Stimulated activated naive B cell treated with anti-CD40 and anti-IgM and Interleukin-4, amounts not matched to agents 10 μg/mL and 1 μg/mL and 100 μg/mL, for 72 hours (primary cell): ENCODE results near the gene INSYN2A.

ENCODE experiments used
- ATAC-seq, 2 donors: fragments of 150-1000 bp; cut with Tn5 transposase; replicated peaks; 2 replicates each; pipeline ENCODE4 v1.10.0; 2021; ENCODE audit warnings: moderate library complexity in 1 of 2
- DNase-seq: peaks from one replicate; pipeline ENCODE4 v3.0.0; 2021
- H3K27ac Mint-ChIP-seq: one replicate; pipeline ENCODE4 v1.8.0; 2022; ENCODE audit warnings: mild to moderate bottlenecking, mixed read lengths
- H3K27me3 Mint-ChIP-seq, 2 donors: one replicate each; pipeline ENCODE4 v1.8.0; 2022; ENCODE audit warnings: mixed read lengths in 2 of 2
- H3K36me3 Mint-ChIP-seq, 2 donors: one replicate each; pipeline ENCODE4 v1.8.0; 2022; ENCODE audit warnings: mixed read lengths in 2 of 2, mild to moderate bottlenecking in 1 of 2
- H3K4me1 Mint-ChIP-seq, 2 donors: one replicate each; pipeline ENCODE4 v1.8.0; 2022; ENCODE audit warnings: mixed read lengths in 2 of 2, mild to moderate bottlenecking in 1 of 2
- H3K4me3 Mint-ChIP-seq, 2 donors: one replicate each; pipeline ENCODE4 v1.8.0; 2022; ENCODE audit warnings: mild to moderate bottlenecking in 2 of 2, mixed read lengths in 2 of 2, moderate library complexity in 1 of 2
- H3K9me3 Mint-ChIP-seq, 2 donors: one replicate each; pipeline ENCODE4 v1.8.0; 2022; ENCODE audit warnings: mixed read lengths in 2 of 2, mild to moderate bottlenecking in 1 of 2

Gene INSYN2A

GRCh38 chr10:127215866-127216265 is 19.5 kb upstream of the INSYN2A start:
- Mint-ChIP-seq H3K27ac (no peak overlapping the region), H3K4me3 (no peak overlapping the region), H3K4me1 (no peaks in the 10 kb centered on the region), H3K36me3 (no peaks in the 10 kb centered on the region), H3K9me3 (peaks cover 0 to 3% of the 10 kb centered on the region in 2 donors), H3K27me3 (peaks cover 0 to 3% of the 10 kb centered on the region in 2 donors)
- DNase-seq (no peak), ATAC-seq (no peak)

GRCh38 chr10:127210936-127211466 is 14.6 kb upstream of the INSYN2A start:
- DNase-seq (no peak), ATAC-seq (peak; percentile 85)
- H3K9me3 Mint-ChIP-seq = no peaks in the 10 kb centered on the region
- H3K27me3 Mint-ChIP-seq = peaks cover 0 to 3% of the 10 kb centered on the region in 2 donors
- H3K36me3 Mint-ChIP-seq = no peaks in the 10 kb centered on the region
- no peak overlapping the region for H3K4me3 Mint-ChIP-seq
- H3K4me1 Mint-ChIP-seq = no peaks in the 10 kb centered on the region
- H3K27ac Mint-ChIP-seq = no peak overlapping the region

- DNase-seq (no peak), ATAC-seq (no peak)
- Mint-ChIP-seq H3K4me3 (no peak overlapping the region), H3K4me1 (no peaks in the 10 kb centered on the region), H3K36me3 (no peaks in the 10 kb centered on the region), H3K9me3 (no peaks in the 10 kb centered on the region), H3K27me3 (no peaks in the 10 kb centered on the region), H3K27ac (no peak overlapping the region)
Observed at GRCh38 chr10:127207081-127207480, 10.7 kb upstream of the INSYN2A start.

- H3K27ac Mint-ChIP-seq = no peak overlapping the region
- H3K36me3 Mint-ChIP-seq = no peaks in the 10 kb centered on the region
- H3K4me1 Mint-ChIP-seq = no peaks in the 10 kb centered on the region
- no peaks in the 10 kb centered on the region for H3K9me3 Mint-ChIP-seq
- DNase-seq = no peak
- H3K27me3 Mint-ChIP-seq = peaks cover 4 to 5% of the 10 kb centered on the region in 2 donors
- no peak overlapping the region for H3K4me3 Mint-ChIP-seq
- no peak for ATAC-seq
Observed at GRCh38 chr10:127203067-127203466, 6.7 kb upstream of the INSYN2A start.

DNA sequence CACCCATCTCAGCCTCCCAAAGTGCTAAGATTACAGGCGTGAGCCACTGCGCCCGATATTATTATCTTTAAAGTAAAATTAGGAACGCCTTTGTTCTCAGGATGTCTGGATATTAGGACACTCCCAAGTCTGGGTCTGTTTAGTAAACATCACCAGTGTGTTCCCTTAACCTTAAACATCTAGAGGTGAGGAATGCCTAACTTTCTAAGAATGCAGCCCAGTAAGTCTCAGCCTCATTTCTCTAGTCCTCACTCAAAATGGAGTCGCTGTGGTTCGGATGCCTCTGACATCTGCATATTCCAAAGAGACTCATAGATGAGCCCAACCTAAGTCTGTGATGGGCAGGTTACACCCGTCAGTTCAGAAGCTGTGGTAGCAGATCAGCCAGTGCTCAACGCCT is 4.3 kb upstream of the INSYN2A start:
- no peak for ATAC-seq
- H3K27me3 Mint-ChIP-seq = peaks cover 18 to 19% of the 10 kb centered on the region in 2 donors
- no peaks in the 10 kb centered on the region for H3K36me3 Mint-ChIP-seq
- no peaks in the 10 kb centered on the region for H3K9me3 Mint-ChIP-seq
- no peaks in the 10 kb centered on the region for H3K4me1 Mint-ChIP-seq
- no peak for DNase-seq
- no peak overlapping the region for H3K4me3 Mint-ChIP-seq
- H3K27ac Mint-ChIP-seq = no peak overlapping the region

- DNase-seq (no peak), ATAC-seq (no peak)
- Mint-ChIP-seq H3K9me3 (no peaks in the 10 kb centered on the region), H3K27me3 (peaks cover 25 to 31% of the 10 kb centered on the region in 2 donors), H3K4me3 (no peak overlapping the region), H3K27ac (no peak overlapping the region), H3K36me3 (no peaks in the 10 kb centered on the region), H3K4me1 (no peaks in the 10 kb centered on the region)
Observed at GRCh38 chr10:127198721-127199120, 2.3 kb upstream of the INSYN2A start.

DNA sequence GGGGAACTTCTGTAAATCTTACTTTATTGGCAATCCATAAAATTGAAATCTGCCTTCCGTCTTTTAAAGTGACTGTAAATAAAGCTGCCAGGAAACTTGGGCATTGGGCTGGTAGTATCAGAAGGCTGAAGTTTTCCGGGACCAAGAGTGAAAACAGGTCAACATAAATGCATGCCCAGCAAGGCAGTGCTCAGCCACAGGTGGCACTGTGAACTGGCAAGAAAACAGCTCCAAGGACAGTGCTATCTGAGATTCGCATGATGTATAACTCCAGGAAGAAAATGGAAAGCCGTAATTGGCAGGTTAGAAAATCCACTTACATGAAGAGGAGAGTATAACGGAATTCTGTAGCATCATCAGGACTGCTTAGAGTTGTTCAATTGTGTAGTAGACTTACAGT is 1.9 kb upstream of the INSYN2A start:
- DNase-seq = no peak
- Mint-ChIP-seq H3K4me1 (no peaks in the 10 kb centered on the region), H3K27ac (no peak overlapping the region), H3K4me3 (no peak overlapping the region), H3K9me3 (no peaks in the 10 kb centered on the region), H3K27me3 (peaks cover 27 to 31% of the 10 kb centered on the region in 2 donors), H3K36me3 (no peaks in the 10 kb centered on the region)
- no peak for ATAC-seq

- no peak for ATAC-seq
- DNase-seq = no peak
- H3K36me3 Mint-ChIP-seq = no peaks in the 10 kb centered on the region
- H3K27me3 Mint-ChIP-seq = peaks cover 30 to 31% of the 10 kb centered on the region in 2 donors
- no peaks in the 10 kb centered on the region for H3K4me1 Mint-ChIP-seq
- H3K4me3 Mint-ChIP-seq = no peak overlapping the region
- H3K9me3 Mint-ChIP-seq = no peaks in the 10 kb centered on the region
- no peak overlapping the region for H3K27ac Mint-ChIP-seq
Observed at GRCh38 chr10:127197154-127197432, 702 bp upstream of the INSYN2A start.

DNA sequence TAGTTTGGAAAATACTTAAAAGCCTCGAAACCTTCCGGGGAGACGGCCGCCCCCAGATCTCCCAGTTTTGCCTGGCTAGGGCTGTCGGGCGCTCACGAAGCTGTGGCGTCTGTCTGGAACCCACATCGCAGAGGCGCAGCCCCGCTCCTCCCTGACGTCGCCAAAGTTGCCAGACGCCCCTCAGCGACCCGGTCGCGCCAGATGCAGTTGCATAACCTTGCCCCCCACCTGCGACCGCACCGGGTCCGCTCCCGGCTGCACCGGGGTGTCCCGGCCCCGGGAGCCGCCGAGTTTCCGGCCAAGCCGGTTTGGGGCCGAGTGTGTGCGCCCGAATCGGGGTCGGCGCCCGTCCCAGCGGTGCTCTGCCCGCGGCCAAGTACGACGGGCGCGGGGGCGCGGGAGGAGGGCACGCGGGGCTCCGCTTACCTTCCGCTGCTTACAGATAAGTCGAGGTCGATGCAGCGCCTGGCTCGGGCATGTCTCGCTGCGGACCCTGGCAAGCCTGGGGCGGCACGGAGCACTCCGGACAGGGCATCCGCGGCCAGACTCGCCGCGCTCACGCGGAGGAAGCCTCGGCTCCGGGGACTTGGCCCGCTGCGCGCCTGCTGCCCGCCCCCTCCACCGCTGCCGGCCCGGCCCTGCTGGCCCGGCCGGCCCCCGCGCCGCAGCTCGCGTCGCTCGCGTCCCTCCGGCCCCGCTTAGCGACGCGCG is 665 bp downstream of the INSYN2A start:
- H3K27ac Mint-ChIP-seq = no peak overlapping the region
- no peaks in the 10 kb centered on the region for H3K9me3 Mint-ChIP-seq
- no peak for ATAC-seq
- H3K4me1 Mint-ChIP-seq = no peaks in the 10 kb centered on the region
- no peak for DNase-seq
- H3K27me3 Mint-ChIP-seq = peaks cover 31 to 36% of the 10 kb centered on the region in 2 donors
- H3K36me3 Mint-ChIP-seq = no peaks in the 10 kb centered on the region
- no peak overlapping the region for H3K4me3 Mint-ChIP-seq

- Mint-ChIP-seq H3K36me3 (no peaks in the 10 kb centered on the region), H3K27me3 (peaks cover 31 to 37% of the 10 kb centered on the region in 2 donors), H3K4me3 (no peak overlapping the region), H3K9me3 (no peaks in the 10 kb centered on the region), H3K27ac (no peak overlapping the region), H3K4me1 (no peaks in the 10 kb centered on the region)
- no peak for DNase-seq
- no peak for ATAC-seq
Observed at GRCh38 chr10:127195041-127195506, 1.3 kb downstream of the INSYN2A start.

GRCh38 chr10:127194599-127194998 is 1.8 kb downstream of the INSYN2A start:
- DNase-seq (no peak), ATAC-seq (no peak)
- no peaks in the 10 kb centered on the region for H3K9me3 Mint-ChIP-seq
- H3K27me3 Mint-ChIP-seq = peaks cover 31 to 37% of the 10 kb centered on the region in 2 donors
- no peaks in the 10 kb centered on the region for H3K36me3 Mint-ChIP-seq
- no peak overlapping the region for H3K4me3 Mint-ChIP-seq
- no peaks in the 10 kb centered on the region for H3K4me1 Mint-ChIP-seq
- no peak overlapping the region for H3K27ac Mint-ChIP-seq

DNA sequence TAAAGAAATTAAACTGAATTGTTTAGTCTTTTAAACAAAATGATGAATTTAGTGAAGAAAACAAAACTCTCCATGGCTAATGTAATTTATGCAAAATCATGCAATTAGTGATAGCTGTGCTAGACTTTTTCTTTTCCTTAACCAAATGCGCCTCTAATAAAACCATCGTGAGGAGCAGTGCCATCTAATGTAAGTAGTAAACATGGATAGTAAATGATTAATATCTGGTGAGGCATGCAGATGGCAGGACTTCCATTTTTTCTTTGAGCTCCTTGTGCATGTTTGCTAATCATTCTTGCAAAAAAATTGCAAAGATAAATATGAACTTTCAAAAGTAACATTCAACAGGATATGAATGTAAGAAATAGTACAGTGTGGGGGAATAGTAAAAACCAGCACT is 2.3 kb downstream of the INSYN2A start:
- no peak overlapping the region for H3K27ac Mint-ChIP-seq
- H3K36me3 Mint-ChIP-seq = no peaks in the 10 kb centered on the region
- H3K4me3 Mint-ChIP-seq = no peak overlapping the region
- DNase-seq (no peak), ATAC-seq (no peak)
- no peaks in the 10 kb centered on the region for H3K4me1 Mint-ChIP-seq
- H3K9me3 Mint-ChIP-seq = no peaks in the 10 kb centered on the region
- peaks cover 31 to 37% of the 10 kb centered on the region in 2 donors for H3K27me3 Mint-ChIP-seq

GRCh38 chr10:127193125-127193524 is 3.3 kb downstream of the INSYN2A start:
- no peak overlapping the region for H3K27ac Mint-ChIP-seq

GRCh38 chr10:127190427-127190826 is 6.0 kb downstream of the INSYN2A start:
- ATAC-seq = no peak
- Mint-ChIP-seq H3K27me3 (peaks cover 12 to 19% of the 10 kb centered on the region in 2 donors), H3K27ac (no peak overlapping the region), H3K36me3 (no peaks in the 10 kb centered on the region), H3K9me3 (peaks cover 0 to 3% of the 10 kb centered on the region in 2 donors), H3K4me3 (no peak overlapping the region), H3K4me1 (no peaks in the 10 kb centered on the region)
- DNase-seq = no peak

More at GRCh38 chr10:127193125-127193524, 3.3 kb downstream of the INSYN2A start:
- peaks cover 27 to 33% of the 10 kb centered on the region in 2 donors for H3K27me3 Mint-ChIP-seq
- DNase-seq (no peak), ATAC-seq (no peak)
- no peak overlapping the region for H3K4me3 Mint-ChIP-seq
- no peaks in the 10 kb centered on the region for H3K36me3 Mint-ChIP-seq
- H3K4me1 Mint-ChIP-seq = no peaks in the 10 kb centered on the region
- no peaks in the 10 kb centered on the region for H3K9me3 Mint-ChIP-seq

DNA sequence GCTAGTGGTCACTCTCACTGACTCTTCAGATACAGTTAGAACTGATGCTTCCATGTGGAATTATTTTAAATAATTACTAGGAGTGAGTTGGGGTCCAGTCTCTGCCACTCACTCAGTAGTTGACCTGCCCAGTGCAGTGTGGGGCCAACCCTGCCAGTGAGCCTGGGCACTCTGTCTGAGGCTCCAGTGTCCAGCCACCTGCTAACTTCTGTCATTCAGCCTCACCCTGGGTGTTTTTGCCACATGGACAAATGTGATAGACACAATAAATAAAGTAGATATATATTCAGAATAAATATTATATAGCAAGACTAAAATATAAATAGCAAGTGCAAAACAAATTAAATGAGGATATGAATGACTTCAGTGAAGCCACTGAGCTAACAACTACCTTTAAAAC is 7.2 kb downstream of the INSYN2A start:
- no peaks in the 10 kb centered on the region for H3K36me3 Mint-ChIP-seq
- no peak overlapping the region for H3K4me3 Mint-ChIP-seq

More for the DNA sequence above, 7.2 kb downstream of the INSYN2A start:
- Mint-ChIP-seq H3K27ac (no peak overlapping the region), H3K27me3 (peaks cover under 1 to 12% of the 10 kb centered on the region in 2 donors), H3K9me3 (peaks cover 0 to 3% of the 10 kb centered on the region in 2 donors), H3K4me1 (no peaks in the 10 kb centered on the region)
- ATAC-seq (no peak), DNase-seq (no peak)
